KG1 (cell line): ENCODE measurements around the gene COQ8B.
"Not testable (repeated sequence)": the region's sequence is repeated elsewhere in the genome, so short reads cannot be mapped to it uniquely, and the experiment has no call there.

Experiments
- DNase-seq: peaks from one replicate; lab custom pipeline; 2025; lab: John Stamatoyannopoulos, UW

COQ8B gene

GRCh38 chr19:40668991-40669614 is 47.6 kb downstream of the COQ8B start:
- no peak for DNase-seq

DNA sequence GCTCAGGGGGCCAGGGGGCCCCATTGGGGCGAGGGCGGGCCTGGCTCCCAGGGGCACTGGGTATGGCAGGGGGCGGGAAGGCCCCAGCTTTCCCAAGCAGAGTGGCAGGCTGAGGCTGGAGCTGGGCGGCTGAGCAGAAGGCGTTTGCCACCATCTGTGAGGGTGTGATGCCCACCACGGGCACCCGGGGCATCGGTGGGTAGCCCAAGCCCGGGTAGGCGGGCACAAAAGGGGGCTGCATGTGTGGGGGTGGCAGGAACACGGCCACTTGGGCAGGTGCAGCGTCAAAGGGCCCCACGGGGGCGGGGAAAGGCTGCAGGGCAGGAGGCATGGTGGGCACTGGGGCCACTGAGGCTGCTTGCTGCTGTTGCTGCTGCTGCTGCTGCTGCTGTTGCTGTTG is 49.1 kb downstream of the COQ8B start:
- DNase-seq: no peak

GRCh38 chr19:40666803-40667438 is 49.8 kb downstream of the COQ8B start:
- DNase-seq: no peak

DNA sequence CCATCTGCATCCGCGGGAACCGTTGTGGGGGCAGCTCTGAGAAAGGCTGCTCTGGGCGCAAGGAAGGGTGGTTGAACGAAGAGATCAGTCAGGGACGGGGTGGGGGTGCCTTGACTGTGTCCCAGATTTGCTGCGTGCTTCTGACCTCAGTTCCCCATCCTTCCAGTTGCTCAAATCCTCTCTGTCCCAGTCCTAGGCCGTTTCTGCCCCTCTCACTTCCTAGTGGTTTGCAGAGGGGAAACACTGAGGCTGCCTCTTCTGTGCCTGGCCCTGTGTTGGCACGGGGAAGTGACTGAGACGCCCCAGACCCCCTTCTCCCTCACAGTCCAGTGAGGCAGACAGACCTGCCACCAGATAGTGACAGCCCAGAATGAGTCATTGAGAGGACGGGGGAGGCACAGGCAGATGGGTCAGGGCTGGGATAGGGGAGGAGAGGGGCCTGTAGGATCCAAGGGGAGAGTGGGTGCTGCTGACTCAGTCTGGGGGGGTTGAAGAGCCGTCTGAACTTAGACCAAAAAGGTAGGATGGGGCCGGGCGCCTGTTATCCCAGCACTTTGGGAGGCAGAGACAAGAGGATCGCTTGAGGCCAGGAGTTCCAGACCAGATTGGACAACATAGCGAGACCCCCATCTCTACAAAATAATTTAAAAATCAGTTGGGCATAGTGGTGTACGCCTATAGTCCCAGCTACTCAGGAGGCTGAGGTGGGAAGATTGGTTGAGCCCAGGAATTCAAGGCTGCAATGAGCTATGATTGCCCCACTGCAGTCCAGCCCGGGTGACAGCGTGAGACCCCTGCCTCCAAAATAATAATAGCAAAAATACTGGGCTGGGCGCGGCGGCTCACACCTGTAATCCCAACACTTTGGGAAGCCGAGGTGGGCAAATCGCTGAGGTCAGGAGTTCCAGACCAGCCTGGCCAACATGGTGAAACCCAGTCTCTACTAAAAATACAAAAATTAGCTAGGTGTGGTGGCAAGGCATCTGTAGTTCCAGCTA is 52.7 kb downstream of the COQ8B start:
- no peak for DNase-seq

DNA sequence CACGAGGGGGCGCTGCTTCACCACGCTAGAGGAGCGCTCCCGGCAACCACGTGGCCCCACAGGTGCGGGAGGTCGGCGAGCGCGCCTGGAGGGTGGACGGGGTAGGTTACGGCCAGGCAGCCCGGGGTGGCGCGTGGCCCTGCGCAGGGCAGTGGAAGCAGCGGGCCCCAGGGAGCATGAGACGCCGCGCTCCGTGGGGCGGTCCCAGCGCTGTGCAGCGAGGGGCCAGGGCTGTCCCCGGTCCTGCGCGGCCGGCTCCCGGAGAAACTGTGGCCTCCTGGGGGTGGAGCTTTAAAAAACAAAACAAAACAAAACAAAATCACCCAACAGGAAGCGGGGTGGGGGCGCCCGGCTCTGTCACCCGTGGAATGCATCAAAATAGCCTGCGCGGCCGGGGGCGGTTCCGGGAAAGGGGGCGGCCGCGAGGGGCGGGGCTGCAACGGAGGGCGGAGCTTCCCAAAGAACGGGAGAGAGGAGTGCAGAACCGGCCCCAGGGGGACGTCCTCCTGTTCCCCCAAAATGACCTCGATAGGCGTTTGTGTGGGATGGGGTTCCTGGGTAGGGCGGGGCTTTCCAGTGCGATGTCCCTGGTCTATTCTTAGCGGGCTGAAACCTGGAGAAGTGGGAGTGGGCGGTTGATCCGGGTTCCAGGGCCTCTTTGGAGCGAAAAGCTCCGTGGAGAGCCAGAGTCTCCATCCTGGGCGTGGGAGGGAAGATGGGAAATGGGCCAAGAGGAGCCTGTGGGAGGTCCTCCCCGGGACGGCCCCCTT is 53.6 kb downstream of the COQ8B start:
- peak; percentile 25 for DNase-seq

DNA sequence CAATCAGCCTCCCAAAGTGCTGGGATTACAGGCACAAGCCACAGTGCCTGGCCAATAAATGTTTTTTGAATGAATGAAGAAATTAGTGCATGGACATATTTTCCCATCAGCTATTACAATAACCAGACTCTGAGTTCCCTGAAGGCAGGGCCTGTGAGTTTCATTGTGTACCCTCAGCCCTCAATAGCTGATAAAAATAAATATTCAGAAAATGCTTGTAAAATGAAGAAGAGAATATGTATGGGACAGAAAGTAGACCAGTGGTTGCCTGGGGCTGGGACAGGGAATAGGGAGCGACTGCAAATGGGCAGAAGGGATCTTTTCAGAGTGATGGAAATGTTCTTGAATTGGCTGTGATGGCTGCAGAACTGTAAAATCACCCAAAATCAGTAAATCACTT is 55.1 kb downstream of the COQ8B start:
- DNase-seq: no peak

DNA sequence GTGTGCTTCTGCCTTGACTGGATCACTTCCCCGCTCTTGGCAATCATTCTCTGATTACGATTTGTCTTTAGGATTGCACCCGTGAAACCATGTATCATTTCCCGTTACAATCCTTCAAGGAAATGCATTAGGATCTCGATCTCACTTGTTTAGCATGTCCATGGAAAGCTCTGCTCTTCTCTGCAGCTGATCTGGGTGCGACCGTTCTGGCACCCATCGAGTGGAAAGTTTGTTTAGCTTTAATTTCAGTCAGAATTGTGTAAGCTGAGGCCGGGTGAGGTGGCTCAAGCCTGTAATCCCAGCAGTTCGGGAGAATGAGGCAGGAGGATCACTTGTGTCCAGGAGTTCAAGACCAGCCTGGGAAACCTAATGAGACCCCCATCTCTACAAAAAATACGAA is 57.1 kb downstream of the COQ8B start:
- DNase-seq: no peak

- DNase-seq: no peak
Observed at GRCh38 chr19:40659116-40659515, 57.6 kb downstream of the COQ8B start.

- no peak for DNase-seq
Observed at GRCh38 chr19:40658031-40658430, 58.7 kb downstream of the COQ8B start.

GRCh38 chr19:40655684-40656083 is 61.0 kb downstream of the COQ8B start:
- DNase-seq: not testable (repeated sequence)

GRCh38 chr19:40652303-40652702 is 64.4 kb downstream of the COQ8B start:
- not testable (repeated sequence) for DNase-seq

DNA sequence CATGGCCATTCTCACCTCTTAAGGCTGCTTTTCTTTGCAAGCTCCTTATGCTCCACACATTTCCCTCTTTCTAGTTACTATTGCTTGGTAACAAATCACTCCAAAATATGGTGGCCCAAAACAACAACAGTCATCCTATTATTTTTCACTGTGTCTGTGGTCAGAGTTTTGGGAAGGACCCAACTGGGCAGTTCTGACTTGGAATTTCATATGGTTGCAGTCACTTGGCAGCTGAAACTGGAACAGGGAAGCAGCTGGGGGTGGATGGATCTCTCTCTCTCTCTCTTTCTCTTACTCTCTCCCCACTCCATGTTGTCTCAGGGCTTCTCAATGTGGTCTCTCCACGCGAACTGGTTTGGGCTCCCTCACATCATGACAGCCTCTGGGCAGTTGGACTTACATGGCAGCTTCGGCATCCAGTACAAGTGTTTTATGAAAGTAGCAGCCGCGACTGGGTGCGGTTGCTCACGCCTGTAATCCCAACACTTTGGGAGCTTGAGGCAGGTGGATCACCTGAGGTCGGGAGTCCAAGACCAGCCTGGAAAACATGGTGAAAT is 65.9 kb downstream of the COQ8B start:
- DNase-seq: no peak

- not testable (repeated sequence) for DNase-seq
Observed at GRCh38 chr19:40649903-40650675, 66.6 kb downstream of the COQ8B start.

- no peak for DNase-seq
Observed at GRCh38 chr19:40646743-40647254, 69.9 kb downstream of the COQ8B start.

GRCh38 chr19:40642757-40643305 is 73.9 kb downstream of the COQ8B start:
- DNase-seq: no peak

DNA sequence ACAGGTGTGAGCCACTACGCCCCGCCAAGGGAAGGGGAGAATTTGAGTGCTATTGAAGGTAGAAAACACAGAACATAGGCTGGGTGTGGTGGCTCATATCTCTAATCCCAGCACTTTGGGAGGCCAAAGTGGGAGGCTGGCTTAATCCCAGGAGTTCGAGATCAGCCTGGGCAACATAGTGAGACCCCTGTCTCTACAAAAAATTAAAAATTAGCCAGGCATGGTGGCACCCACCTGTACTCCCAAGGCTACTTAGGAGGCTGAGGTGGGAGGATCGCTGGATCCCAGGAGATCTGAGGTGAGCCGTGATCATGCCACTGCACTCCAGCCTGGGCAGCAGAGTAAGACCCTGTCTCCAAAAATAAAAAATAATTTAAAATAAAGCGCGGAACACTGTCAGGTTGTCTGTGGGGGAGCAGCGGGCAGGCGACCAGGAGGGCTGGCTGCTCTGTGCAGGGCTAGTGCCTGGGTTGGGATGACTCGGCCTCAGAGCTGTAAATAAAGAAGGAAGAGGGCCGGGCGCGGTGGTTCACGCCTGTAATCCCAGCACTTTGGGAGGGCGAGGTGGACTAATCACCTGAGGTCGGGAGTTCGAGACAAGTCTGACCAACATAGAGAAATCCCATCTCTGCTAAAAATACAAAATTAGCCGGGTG is 74.5 kb downstream of the COQ8B start:
- DNase-seq: no peak
